GM12874 (cell line): ENCODE measurements around the gene IPCEF1.

ENCODE experiments used
- CTCF ChIP-seq: IDR thresholded peaks from 2 replicates; pipeline ENCODE4 v1.5.1; 2011; ENCODE audit warnings: low read depth, mild to moderate bottlenecking, control low read depth, low read length, moderate library complexity; ENCODE audit not compliant: insufficient read depth

The IPCEF1 gene

DNA sequence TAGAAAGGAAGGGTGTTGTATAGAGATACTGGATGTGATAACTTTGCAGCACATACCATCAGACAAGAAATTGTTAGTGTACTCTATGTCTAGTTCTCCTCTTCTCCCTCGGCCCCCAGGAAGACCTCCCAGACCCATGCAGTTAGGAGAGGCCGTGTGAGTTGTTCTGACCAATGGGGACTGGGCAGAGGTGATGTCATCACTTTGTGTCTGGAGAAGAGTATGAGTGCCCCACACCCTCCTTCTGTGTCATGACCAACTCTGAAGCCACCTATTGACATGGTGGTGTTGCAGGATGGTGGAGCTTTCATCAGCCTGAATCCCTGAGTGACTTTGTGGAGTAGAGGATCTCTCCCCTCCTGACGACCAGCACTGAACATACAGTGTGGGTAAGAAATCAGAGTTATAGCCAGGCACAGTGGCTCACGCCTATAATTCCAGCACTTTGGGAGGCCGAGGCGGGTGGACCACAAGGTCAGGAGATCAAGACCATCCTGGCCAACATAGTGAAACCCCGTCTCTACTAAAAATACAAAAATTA is 72.2 kb downstream of the IPCEF1 start:
- TF ChIP-seq CTCF = no peak

DNA sequence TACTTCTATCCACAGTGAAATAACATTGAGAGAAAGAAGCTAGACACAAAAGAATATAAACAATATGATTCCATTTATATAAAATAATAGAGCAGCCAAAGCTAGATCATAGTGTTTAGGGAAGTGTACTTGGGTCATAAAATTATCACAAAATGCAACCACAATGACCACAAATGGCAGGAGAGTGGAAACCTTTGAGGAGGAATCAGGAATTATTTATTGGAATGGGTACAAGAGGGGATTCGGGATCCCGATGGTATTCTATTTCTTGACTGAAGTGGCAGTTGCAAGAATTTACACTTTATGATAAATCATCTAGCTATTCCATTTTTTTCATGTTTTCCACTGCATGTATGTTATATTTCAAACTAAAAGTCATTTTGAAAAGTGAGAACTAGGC is 76.1 kb downstream of the IPCEF1 start:
- no peak for TF ChIP-seq CTCF

DNA sequence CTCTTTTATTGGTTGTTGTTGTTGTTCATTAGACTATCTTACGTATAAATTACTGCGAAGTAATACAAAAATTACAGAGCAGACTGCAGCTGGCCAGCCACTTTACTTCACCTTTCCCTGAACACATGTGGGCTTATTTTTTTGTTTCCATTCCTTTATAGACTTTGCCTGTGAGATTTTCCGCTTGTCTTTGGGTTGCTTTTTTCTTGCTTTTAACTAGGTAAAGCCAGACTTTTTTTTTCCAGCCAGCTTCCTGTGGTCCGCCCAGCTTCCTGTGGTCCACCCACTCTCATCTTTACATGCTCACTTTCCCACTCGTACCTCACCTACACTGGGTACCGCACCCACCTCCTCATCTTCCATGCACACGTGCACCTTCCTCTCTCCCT is 79.0 kb downstream of the IPCEF1 start:
- no peak for TF ChIP-seq CTCF

DNA sequence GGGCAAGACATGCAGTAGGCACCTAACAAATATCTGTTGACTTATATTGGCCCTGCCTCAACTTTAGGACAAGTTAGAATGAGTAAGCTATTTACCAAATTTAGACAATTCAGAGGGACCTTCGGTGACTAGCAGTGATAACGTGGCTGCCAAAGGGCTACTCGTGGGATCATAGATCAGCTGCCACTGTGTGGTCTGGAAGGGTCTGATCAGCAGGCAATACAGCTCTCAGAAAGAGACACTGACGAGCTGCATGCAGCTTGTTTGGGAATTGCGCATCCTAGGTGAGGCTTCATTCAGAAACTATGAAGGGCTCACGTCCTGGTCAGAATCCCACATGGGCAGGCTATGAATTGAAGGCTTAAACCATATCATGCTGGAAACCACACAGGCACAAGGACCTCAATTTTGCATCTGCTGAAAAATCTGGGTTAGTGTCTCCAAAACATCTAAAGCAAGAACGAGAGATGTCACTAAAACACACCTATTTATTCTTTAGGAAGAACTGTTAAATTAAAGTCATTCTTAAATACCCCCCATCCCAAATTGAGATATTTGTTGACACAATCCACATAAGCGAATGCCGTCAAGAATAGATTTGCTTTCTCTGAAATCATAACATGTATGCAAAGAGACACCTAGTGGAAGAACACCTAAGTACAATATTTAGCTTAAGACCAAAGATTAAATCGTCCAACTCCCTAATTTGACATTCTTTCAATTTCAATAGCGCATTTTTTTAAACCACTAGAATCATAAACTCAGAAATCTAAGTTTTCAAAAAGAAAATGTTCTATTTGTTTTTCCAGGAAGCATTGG is 79.6 kb downstream of the IPCEF1 start:
- peak; percentile 25; the same call in 1 of the 2 replicates for TF ChIP-seq CTCF

GRCh38 chr6:154274168-154274567 is 82.4 kb downstream of the IPCEF1 start:
- no peak for TF ChIP-seq CTCF

GRCh38 chr6:154268486-154268885 is 88.1 kb downstream of the IPCEF1 start:
- TF ChIP-seq CTCF = no peak

GRCh38 chr6:154267508-154268106 is 89.0 kb downstream of the IPCEF1 start:
- TF ChIP-seq CTCF = no peak
